GM21723 (cell line): ENCODE results near the gene GABRR2.
"Not testable (repeated sequence)": the region's sequence is repeated elsewhere in the genome, so short reads cannot be mapped to it uniquely, and the experiment has no call there.

Experiments
- ATAC-seq: cut with Tn5 transposase; IDR thresholded peaks from one replicate; pipeline ENCODE4 v1.9.1; 2021; ENCODE audit warnings: mild to moderate bottlenecking, moderate library complexity; ENCODE audit not compliant: unreplicated experiment

Gene GABRR2

GRCh38 chr6:89260832-89261231 is 54.3 kb downstream of the GABRR2 start:
- no peak for ATAC-seq

- no peak for ATAC-seq
These were observed 54.8 kb downstream of the GABRR2 start for GRCh38 chr6:89260310-89260709.

- ATAC-seq, result no peak
These were observed 56.2 kb downstream of the GABRR2 start for GRCh38 chr6:89258912-89259311.

GRCh38 chr6:89257781-89258180 is 57.3 kb downstream of the GABRR2 start:
- no peak for ATAC-seq

GRCh38 chr6:89257346-89257745 is 57.8 kb downstream of the GABRR2 start:
- ATAC-seq, result no peak

GRCh38 chr6:89255417-89255816 is 59.7 kb downstream of the GABRR2 start:
- ATAC-seq, result no peak

- no peak for ATAC-seq
These were observed 60.5 kb downstream of the GABRR2 start for GRCh38 chr6:89254569-89254968.

- ATAC-seq, result no peak
These were observed 62.2 kb downstream of the GABRR2 start for GRCh38 chr6:89252907-89253306.

GRCh38 chr6:89251976-89252375 is 63.1 kb downstream of the GABRR2 start:
- ATAC-seq, result no peak

- ATAC-seq, result no peak
These were observed 63.9 kb downstream of the GABRR2 start for GRCh38 chr6:89251170-89251569.

- no peak for ATAC-seq
These were observed 64.9 kb downstream of the GABRR2 start for GRCh38 chr6:89250239-89250638.

GRCh38 chr6:89244241-89244985 is 70.7 kb downstream of the GABRR2 start:
- peak; percentile 63 for ATAC-seq

GRCh38 chr6:89243331-89243629 is 71.8 kb downstream of the GABRR2 start:
- no peak for ATAC-seq

GRCh38 chr6:89242574-89243330 is 72.3 kb downstream of the GABRR2 start:
- ATAC-seq, result no peak

GRCh38 chr6:89239338-89239737 is 75.8 kb downstream of the GABRR2 start:
- ATAC-seq, result peak; percentile 50

- no peak for ATAC-seq
These were observed 77.9 kb downstream of the GABRR2 start for GRCh38 chr6:89237158-89237557.

- not testable (repeated sequence) for ATAC-seq
These were observed 81.5 kb downstream of the GABRR2 start for GRCh38 chr6:89233605-89234004.

GRCh38 chr6:89222712-89223039 is 92.4 kb downstream of the GABRR2 start:
- ATAC-seq, result no peak

GRCh38 chr6:89221971-89222711 is 93.0 kb downstream of the GABRR2 start:
- no peak for ATAC-seq

- no peak for ATAC-seq
These were observed 94.0 kb downstream of the GABRR2 start for GRCh38 chr6:89221129-89221528.

GRCh38 chr6:89217299-89217910 is 97.7 kb downstream of the GABRR2 start, which contains the start of gene GABRR1:
Gene GABRR1 (minus strand): TSS chr6:89217358. CDS start chr6:89217322, 36 bp downstream.
- no peak for ATAC-seq
